ENCODE measurements around the gene ZBTB3. TPM values are rescaled to one million over a fixed set of nuclear protein-coding genes. Genes with fewer than 3 reads are reported as not detected.
A peak's percentile ranks its signal among the peaks of the same experiment; 100 is the strongest.

The ZBTB3 gene
- total RNA-seq, result 10 to 100 TPM in 3 of 5 experiments, 1 to 10 TPM in 2; 6.4 to 24.1 (median 19.0) TPM
- 1 to 10 TPM; 4.1 to 7.7 TPM for polyA plus RNA-seq
- total RNA-seq, result 10.2 reads per million, percentile 36 among the genes with 10 or more reads in this experiment

DNA sequence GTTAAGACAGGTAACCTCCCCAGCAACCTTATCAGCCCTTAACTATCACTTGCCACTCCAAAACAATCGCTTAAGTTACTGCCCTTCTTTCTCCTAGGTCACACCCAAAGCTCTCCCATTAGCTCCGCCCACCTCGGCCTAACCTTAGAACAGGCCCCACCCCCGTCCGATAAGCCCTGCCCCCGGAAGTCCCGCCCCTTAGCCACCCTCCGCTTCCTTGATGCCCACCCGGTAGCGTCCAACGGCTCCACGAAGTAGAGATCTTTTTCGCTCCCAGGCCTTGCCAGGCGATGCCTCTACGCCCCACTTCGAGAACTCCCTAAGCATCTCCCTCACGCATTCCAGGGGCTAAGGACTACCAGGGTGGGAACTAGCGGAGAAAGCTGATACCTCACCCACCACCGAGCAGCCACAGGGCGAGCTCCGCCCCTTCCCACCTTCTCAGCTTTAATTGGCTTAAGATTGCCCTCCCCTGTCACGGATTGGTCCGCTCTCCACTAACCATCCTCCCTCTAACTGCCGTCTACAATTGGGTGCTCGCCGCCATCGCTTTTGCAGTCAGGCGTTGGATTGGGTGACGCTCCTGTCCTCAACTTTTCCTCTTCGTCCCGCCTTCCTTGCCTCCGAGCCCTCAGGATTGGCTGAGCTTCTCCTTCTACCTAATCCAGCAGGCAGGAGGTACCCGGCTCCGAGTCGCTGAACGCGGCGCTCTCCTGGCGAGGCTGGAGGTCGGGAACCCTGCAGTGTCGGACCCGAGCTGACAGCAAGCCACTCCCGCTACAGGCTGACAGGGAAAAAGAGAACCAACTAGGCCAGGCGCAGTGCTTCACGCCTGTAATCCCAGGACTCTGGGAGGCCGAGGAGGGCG is at the start of gene ZBTB3:
Gene ZBTB3 (minus strand): TSS at position 425 of the 868 bp plus-strand sequence. CDS start 496 bp downstream, outside the sequence.
- peaks cover 0 to 9% (median 1%) of the 10 kb centered on the region in 5 donors for H3K36me3 Mint-ChIP-seq
- Histone ChIP-seq H3K27me3 (ENCODE audit: control insufficient read depth in 2 of 2, insufficient read depth in 2 of 2, low read length in 2 of 2) (no peaks in the 10 kb centered on the region), H3K4me1 (ENCODE audit: control insufficient read depth in 2 of 2, insufficient read depth in 2 of 2, low read length in 2 of 2) (peaks cover 15 to 16% of the 10 kb centered on the region in 2 donors), H3K4me3 (ENCODE audit: low read length) (peak within 1 kb of the TSS; percentile 94), H3K36me3 (ENCODE audit: control insufficient read depth in 2 of 3, insufficient read depth in 3 of 3, low read length in 3 of 3) (peaks cover 0 to 17% (median 0%) of the 10 kb centered on the region in 3 experiments), H3K9me3 (ENCODE audit: control insufficient read depth in 2 of 3, low read length in 3 of 3) (no peaks in the 10 kb centered on the region), H3K27ac (ENCODE audit: low read depth, low read length) (peak within 1 kb of the TSS; percentile 83)
- H3K27ac Mint-ChIP-seq, result peak within 1 kb of the TSS; percentile 93 to 99 (median 95)
- peak within 1 kb of the TSS; percentile 86 to 100 (median 98) for H3K4me3 Mint-ChIP-seq
- DNase-seq (peak; percentile 89 to 99 (median 98)), ATAC-seq (peak; percentile 96)
- intact Hi-C loops (cut with micrococcal nuclease), result loop anchor here (1.0 kb wide), 14 partner anchors 7 to 163 kb away; partner anchors contain the start of genes POLR2G (in 2 of the 2), TAF6L (in 2 of the 2), TTC9C (in 2 of the 2) and NXF1 (in 1 of the 2)
- no peaks in the 10 kb centered on the region for H3K27me3 Mint-ChIP-seq
- ChIA-PET POLR2A (interaction anchor here (0.6 to 7.7 kb wide), 52 partner anchors 8 to 1486 kb away, joined by 3 to 195 read pairs (median 5); partner anchors contain the start of genes BSCL2, C11orf98, CSKMT and EEF1G), CTCF (interaction anchor here (0.5 to 2.1 kb wide), 14 partner anchors 8 to 163 kb away, joined by 3 to 17 read pairs (median 4); partner anchors contain the start of genes HNRNPUL2, POLR2G, SLC3A2 and TMEM179B)
- H3K4me1 Mint-ChIP-seq, result peaks cover 9 to 41% (median 29%) of the 10 kb centered on the region in 7 donors
- H3K9me3 Mint-ChIP-seq, result no peaks in the 10 kb centered on the region

GRCh38 chr11:62801071-62801470 is 47.1 kb upstream of the ZBTB3 start:
- Mint-ChIP-seq H3K27ac (peak overlapping the region in 3 of 9 donors; percentile 70 to 81 (median 74)), H3K27me3 (peaks cover 0 to 2% (median 0%) of the 10 kb centered on the region in 5 donors), H3K36me3 (peaks cover 8 to 43% (median 23%) of the 10 kb centered on the region in 5 donors), H3K9me3 (peaks cover 0 to 7% (median 0%) of the 10 kb centered on the region in 11 donors), H3K4me3 (no peak overlapping the region), H3K4me1 (peaks cover 17 to 49% (median 34%) of the 10 kb centered on the region in 7 donors)
- H3K4me1 ChIP-seq (ENCODE audit: control insufficient read depth in 2 of 2, insufficient read depth in 2 of 2, low read length in 2 of 2), result peaks cover 13 to 16% of the 10 kb centered on the region in 2 donors
- intact Hi-C loops (cut with micrococcal nuclease), result no loop called here
- ATAC-seq, result no peak
- no peak for DNase-seq
- peaks cover 34 to 75% (median 53%) of the 10 kb centered on the region in 3 experiments for H3K36me3 ChIP-seq (ENCODE audit: control insufficient read depth in 2 of 3, insufficient read depth in 3 of 3, low read length in 3 of 3)
- CTCF ChIA-PET, result interaction anchor here (1.2 to 1.9 kb wide), 3 partner anchors 11 to 55 kb away, joined by 4 to 5 read pairs (median 4); no protein-coding TSS in a partner anchor
- no peaks in the 10 kb centered on the region for H3K9me3 ChIP-seq (ENCODE audit: control insufficient read depth in 2 of 3, low read length in 3 of 3)
- H3K4me3 ChIP-seq (ENCODE audit: low read length), result no peak overlapping the region
- H3K27me3 ChIP-seq (ENCODE audit: control insufficient read depth in 2 of 2, insufficient read depth in 2 of 2, low read length in 2 of 2), result no peaks in the 10 kb centered on the region
- POLR2A ChIA-PET, result interaction anchor here (0.6 to 13.2 kb wide), 11 partner anchors 10 to 57 kb away, joined by 3 to 224 read pairs (median 7); partner anchors contain the start of genes STX5, TEX54, TMEM179B and TMEM223
- no peak overlapping the region for H3K27ac ChIP-seq (ENCODE audit: low read depth, low read length)

DNA sequence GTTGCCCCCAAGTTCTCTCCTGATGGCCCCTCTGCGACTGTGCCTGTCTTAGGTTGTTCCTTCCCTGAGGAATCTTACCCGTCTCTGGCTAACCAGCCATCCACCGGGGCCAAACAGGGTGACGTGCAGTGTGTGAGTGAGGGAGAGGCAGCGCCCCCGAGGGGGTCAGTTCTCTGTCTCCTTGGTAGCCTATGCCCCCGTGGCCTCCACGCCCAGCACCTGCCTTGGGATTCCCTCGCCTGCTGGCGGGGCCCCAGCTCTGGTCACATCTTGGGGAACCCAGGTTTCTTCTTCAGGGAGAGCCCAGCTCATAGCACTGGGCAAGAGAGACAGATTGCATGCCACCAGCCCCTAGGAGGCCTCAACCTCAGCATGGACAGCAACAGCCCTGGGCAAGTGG is 45.5 kb upstream of the ZBTB3 start:
- ChIA-PET POLR2A (interaction anchor here (1.9 to 13.2 kb wide), 3 partner anchors 8 to 56 kb away, joined by 11 to 224 read pairs (median 22); partner anchors contain the start of genes TMEM179B, TMEM223 and WDR74), CTCF (interaction anchor here (1.9 kb wide), 1 partner anchor 9 kb away, joined by 5 read pairs; no protein-coding TSS in a partner anchor)
- DNase-seq (no peak), ATAC-seq (no peak)
- Histone ChIP-seq H3K27me3 (ENCODE audit: control insufficient read depth in 2 of 2, insufficient read depth in 2 of 2, low read length in 2 of 2) (no peaks in the 10 kb centered on the region), H3K36me3 (ENCODE audit: control insufficient read depth in 2 of 3, insufficient read depth in 3 of 3, low read length in 3 of 3) (peaks cover 47 to 91% (median 58%) of the 10 kb centered on the region in 3 experiments), H3K4me3 (ENCODE audit: low read length) (no peak overlapping the region), H3K9me3 (ENCODE audit: control insufficient read depth in 2 of 3, low read length in 3 of 3) (no peaks in the 10 kb centered on the region), H3K4me1 (ENCODE audit: control insufficient read depth in 2 of 2, insufficient read depth in 2 of 2, low read length in 2 of 2) (peaks cover 11 to 13% of the 10 kb centered on the region in 2 donors), H3K27ac (ENCODE audit: low read depth, low read length) (no peak overlapping the region)
- no peak overlapping the region for H3K4me3 Mint-ChIP-seq
- H3K27ac Mint-ChIP-seq, result peak overlapping the region in 4 of 9 donors; percentile 14 to 80 (median 46)
- intact Hi-C loops (cut with micrococcal nuclease), result no loop called here
- H3K36me3 Mint-ChIP-seq, result peaks cover 9 to 54% (median 32%) of the 10 kb centered on the region in 5 donors
- peaks cover 13 to 33% (median 30%) of the 10 kb centered on the region in 7 donors for H3K4me1 Mint-ChIP-seq
- peaks cover 0 to 4% (median 0%) of the 10 kb centered on the region in 11 donors for H3K9me3 Mint-ChIP-seq
- H3K27me3 Mint-ChIP-seq, result no peaks in the 10 kb centered on the region

DNA sequence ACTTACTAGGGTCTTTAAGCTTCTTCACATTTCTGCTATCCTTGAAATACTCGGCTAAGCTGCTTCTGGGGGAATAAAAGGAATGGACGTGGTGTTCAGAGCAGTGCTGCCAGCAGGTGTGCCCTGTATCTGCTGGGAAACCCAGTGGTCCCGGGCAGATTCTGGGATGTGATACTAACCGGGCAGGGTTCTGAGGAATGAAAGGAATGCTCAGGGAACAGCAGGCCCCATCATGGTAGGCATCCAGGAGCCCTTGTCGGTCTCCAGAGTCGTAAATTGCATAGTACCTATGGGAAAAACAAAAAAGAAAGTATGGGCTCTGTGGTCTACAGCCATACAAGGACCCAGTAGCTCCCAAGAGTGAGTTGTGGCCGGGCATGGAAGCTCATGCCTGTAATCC is 42.3 kb upstream of the ZBTB3 start:
- CTCF ChIA-PET, result interaction anchor here (1.2 to 3.8 kb wide), 2 partner anchors 10 to 66 kb away, joined by 3 to 14 read pairs; no protein-coding TSS in a partner anchor
- Mint-ChIP-seq H3K36me3 (peaks cover 12 to 47% (median 31%) of the 10 kb centered on the region in 5 donors), H3K4me3 (no peak overlapping the region), H3K27me3 (no peaks in the 10 kb centered on the region), H3K4me1 (peaks cover 4 to 26% (median 20%) of the 10 kb centered on the region in 7 donors), H3K9me3 (no peaks in the 10 kb centered on the region), H3K27ac (peak overlapping the region in 3 of 9 donors; percentile 5 to 67 (median 59))
- intact Hi-C loops (cut with micrococcal nuclease), result no loop called here
- H3K9me3 ChIP-seq (ENCODE audit: control insufficient read depth in 2 of 3, low read length in 3 of 3), result no peaks in the 10 kb centered on the region
- no peak for DNase-seq
- no peak overlapping the region for H3K4me3 ChIP-seq (ENCODE audit: low read length)
- no peaks in the 10 kb centered on the region for H3K27me3 ChIP-seq (ENCODE audit: control insufficient read depth in 2 of 2, insufficient read depth in 2 of 2, low read length in 2 of 2)
- peaks cover 9 to 10% of the 10 kb centered on the region in 2 donors for H3K4me1 ChIP-seq (ENCODE audit: control insufficient read depth in 2 of 2, insufficient read depth in 2 of 2, low read length in 2 of 2)
- no peak for ATAC-seq
- H3K36me3 ChIP-seq (ENCODE audit: control insufficient read depth in 2 of 3, insufficient read depth in 3 of 3, low read length in 3 of 3), result peaks cover 46 to 80% (median 54%) of the 10 kb centered on the region in 3 experiments
- H3K27ac ChIP-seq (ENCODE audit: low read depth, low read length), result peak overlapping the region; percentile 1
- POLR2A ChIA-PET, result interaction anchor here (0.6 to 14.1 kb wide), 14 partner anchors 5 to 1903 kb away, joined by 3 to 224 read pairs (median 6); partner anchors contain the start of genes NXF1, STX5, TEX54 and TMEM179B

GRCh38 chr11:62794201-62794775 is 40.3 kb upstream of the ZBTB3 start:
- no peaks in the 10 kb centered on the region for H3K9me3 ChIP-seq (ENCODE audit: control insufficient read depth in 2 of 3, low read length in 3 of 3)
- Mint-ChIP-seq H3K27me3 (no peaks in the 10 kb centered on the region), H3K27ac (peak overlapping the region in 7 of 9 donors; percentile 4 to 81 (median 59)), H3K4me3 (peak overlapping the region in 1 of 10 donors; percentile 6), H3K9me3 (no peaks in the 10 kb centered on the region), H3K36me3 (peaks cover 8 to 43% (median 22%) of the 10 kb centered on the region in 5 donors), H3K4me1 (peaks cover 17 to 40% (median 33%) of the 10 kb centered on the region in 7 donors)
- H3K36me3 ChIP-seq (ENCODE audit: control insufficient read depth in 2 of 3, insufficient read depth in 3 of 3, low read length in 3 of 3), result peaks cover 33 to 75% (median 38%) of the 10 kb centered on the region in 3 experiments
- DNase-seq (no peak), ATAC-seq (no peak)
- H3K27me3 ChIP-seq (ENCODE audit: control insufficient read depth in 2 of 2, insufficient read depth in 2 of 2, low read length in 2 of 2), result no peaks in the 10 kb centered on the region
- H3K27ac ChIP-seq (ENCODE audit: low read depth, low read length), result no peak overlapping the region
- no peak overlapping the region for H3K4me3 ChIP-seq (ENCODE audit: low read length)
- intact Hi-C loops (cut with micrococcal nuclease), result no loop called here
- H3K4me1 ChIP-seq (ENCODE audit: control insufficient read depth in 2 of 2, insufficient read depth in 2 of 2, low read length in 2 of 2), result peaks cover 19 to 24% of the 10 kb centered on the region in 2 donors
- ChIA-PET POLR2A (interaction anchor here (0.6 to 14.1 kb wide), 17 partner anchors 8 to 141 kb away, joined by 3 to 224 read pairs (median 4); partner anchors contain the start of genes INTS5, NXF1, STX5 and TAF6L), CTCF (interaction anchor here (0.8 to 3.8 kb wide), 4 partner anchors 8 to 40 kb away, joined by 3 to 14 read pairs (median 3); no protein-coding TSS in a partner anchor)

Data from naive thymus-derived CD4-positive, alpha-beta T cell (primary cell).